HL-60/S4 (cell line): ENCODE measurements around the gene DSE.

ENCODE experiments used
- in situ Hi-C: fragments of 300-500 bp; cut with MboI; formaldehyde crosslinking; loops from 2 replicates; pipeline ENCODE4 v1.14.3; 2022; ENCODE audit warnings: low sequenced_read_pairs

DSE gene

GRCh38 chr6:116471531-116471930, 100.8 kb downstream of the DSE start:
- in situ Hi-C loops = no loop called here

- in situ Hi-C loops = no loop called here
These were observed 102.0 kb downstream of the DSE start for GRCh38 chr6:116472706-116473105.

GRCh38 chr6:116475141-116475540, 104.4 kb downstream of the DSE start:
- in situ Hi-C loops = no loop called here

GRCh38 chr6:116476002-116476678, 105.4 kb downstream of the DSE start:
- in situ Hi-C loops = no loop called here

- in situ Hi-C loops = no loop called here
These were observed 112.0 kb downstream of the DSE start for GRCh38 chr6:116482780-116483179.

- in situ Hi-C loops = no loop called here
These were observed 112.9 kb downstream of the DSE start for GRCh38 chr6:116483616-116484015.

GRCh38 chr6:116485559-116486184, 114.9 kb downstream of the DSE start:
- in situ Hi-C loops = no loop called here

GRCh38 chr6:116491610-116492330, 121.0 kb downstream of the DSE start:
- in situ Hi-C loops = no loop called here

- in situ Hi-C loops = no loop called here
These were observed 121.8 kb downstream of the DSE start for GRCh38 chr6:116492331-116493067.
